Measurements from ENCODE around the gene MRPL17.
"Not testable (repeated sequence)": the region's sequence is repeated elsewhere in the genome, so short reads cannot be mapped to it uniquely, and the experiment has no call there.

Gene MRPL17

DNA sequence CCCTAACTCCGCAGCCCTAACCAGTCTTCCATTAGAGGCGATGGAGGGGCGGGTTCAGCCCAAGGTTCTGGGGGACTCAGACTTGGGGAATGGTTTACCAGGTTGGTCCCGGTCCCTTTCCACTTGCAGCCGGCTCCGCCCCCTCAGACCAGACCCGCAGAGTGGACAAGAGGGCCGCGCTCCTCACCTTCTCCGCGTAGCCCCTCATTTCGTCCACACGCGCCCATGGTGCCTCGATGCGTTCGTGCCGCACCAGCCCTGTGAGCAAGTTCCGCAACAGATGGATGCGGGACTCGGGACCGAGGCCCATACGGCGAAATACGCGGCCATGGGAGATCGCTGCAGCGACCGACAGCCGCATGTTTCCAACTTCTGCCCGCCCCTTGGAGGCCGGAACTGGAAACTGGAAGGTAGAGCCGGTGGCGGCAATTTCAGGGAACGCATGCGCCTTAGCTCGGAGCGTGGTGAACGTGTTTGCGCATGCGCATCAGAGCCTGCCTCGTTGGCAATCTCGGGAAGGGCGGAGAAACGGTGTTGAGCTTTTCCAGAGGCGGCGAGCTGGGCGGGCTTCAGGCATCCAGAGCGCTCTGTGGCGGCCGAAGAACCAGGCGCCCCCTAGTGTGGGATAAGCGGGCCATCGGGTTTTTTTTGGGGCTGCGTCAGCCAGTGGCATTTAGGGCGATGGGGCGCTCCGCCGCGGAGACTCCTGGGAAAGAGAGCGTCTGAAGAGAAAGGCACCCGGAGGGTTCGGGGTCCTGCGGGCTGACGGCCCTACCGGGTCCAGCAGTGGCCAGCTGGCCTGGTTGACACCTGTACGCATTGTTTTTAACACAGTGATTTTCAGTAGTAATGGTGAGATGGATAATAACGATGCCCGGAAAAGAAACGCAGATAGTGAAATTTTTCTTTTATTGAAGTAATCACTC lies at the start of gene MRPL17:
MRPL17 (minus strand) TSS at position 405 of the 926 bp plus-strand sequence; CDS start at position 361, 44 bp downstream.
- Mint-ChIP-seq H3K4me1 (peaks cover 46% of the 10 kb centered on the region), H3K4me3 (peak within 1 kb of the TSS; percentile 99), H3K27ac (peak within 1 kb of the TSS; percentile 99), H3K9me3 (no peaks in the 10 kb centered on the region), H3K36me3 (peaks cover 57% of the 10 kb centered on the region)
- peak; percentile 97 for ATAC-seq
- peak; percentile 98 to 100 for DNase-seq (ENCODE audit: low spot score in 2 of 2)

DNA sequence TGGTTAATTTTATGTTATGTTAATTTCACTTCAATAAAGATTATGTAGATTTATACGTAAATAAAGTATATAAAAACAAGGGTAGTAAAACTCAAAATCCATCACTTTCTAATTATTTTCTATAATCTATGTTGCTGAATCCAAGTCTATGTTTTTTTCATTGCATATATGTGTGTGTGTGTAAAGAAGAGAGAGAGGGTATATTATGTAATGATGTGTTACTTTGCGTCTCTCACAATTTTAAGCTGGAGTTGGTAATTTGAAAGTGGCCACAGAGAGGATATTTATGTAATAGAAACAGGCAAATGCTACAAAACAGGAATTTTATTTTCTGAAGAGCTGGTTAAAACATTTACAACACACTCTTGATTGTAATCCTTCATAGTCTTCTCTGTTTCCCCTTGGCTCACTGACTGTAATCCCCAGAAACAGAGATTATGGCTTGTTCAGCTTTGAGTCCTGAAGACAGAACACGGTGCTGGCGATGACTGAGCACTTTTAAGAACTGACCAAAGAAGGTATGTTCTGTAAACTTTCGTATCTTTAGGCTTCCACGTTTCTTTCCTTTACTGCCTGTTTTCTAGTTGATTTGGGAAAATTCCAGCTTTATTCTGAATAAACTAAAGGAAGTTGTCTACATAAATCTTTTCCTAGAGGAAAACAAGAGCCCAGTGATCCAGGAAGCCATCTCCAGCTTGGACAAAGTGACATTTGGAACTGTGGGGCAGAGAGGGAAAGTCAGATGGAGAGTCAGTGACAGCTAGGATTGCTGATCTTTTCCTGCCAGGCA lies 45.0 kb upstream of the MRPL17 start:
- Mint-ChIP-seq H3K27ac (peak overlapping the region; percentile 82), H3K9me3 (peaks cover 8% of the 10 kb centered on the region), H3K4me1 (peaks cover 54% of the 10 kb centered on the region), H3K36me3 (peaks cover 61% of the 10 kb centered on the region), H3K4me3 (no peak overlapping the region)
- DNase-seq (ENCODE audit: low spot score in 2 of 2) (no peak), ATAC-seq (no peak)

DNA sequence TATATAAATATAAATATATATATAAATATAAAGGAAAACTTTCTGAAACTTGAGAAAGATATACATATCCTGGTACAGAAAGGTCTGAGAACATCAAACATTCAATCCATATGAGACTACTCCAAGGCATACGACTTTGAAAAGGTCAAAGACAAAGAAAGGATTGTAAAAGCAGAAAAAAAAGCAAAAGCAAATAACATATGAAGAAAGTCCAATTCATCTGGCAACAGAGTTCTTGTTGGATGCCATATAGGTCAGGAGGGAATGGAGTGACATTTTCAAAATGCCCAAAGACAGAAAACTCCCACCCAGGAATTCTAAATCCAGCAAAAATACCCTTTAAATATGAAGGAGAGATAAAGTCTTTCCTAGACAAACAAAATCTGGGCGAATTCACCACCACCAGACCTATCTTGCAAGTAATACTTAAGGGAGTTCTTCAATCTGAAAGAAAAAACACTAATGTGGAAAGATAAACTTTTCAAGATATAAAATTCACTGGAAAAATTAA lies 42.3 kb upstream of the MRPL17 start:
- no peak overlapping the region for H3K4me3 Mint-ChIP-seq
- peaks cover 12% of the 10 kb centered on the region for H3K9me3 Mint-ChIP-seq
- H3K36me3 Mint-ChIP-seq, result peaks cover 69% of the 10 kb centered on the region
- ATAC-seq, result no peak
- DNase-seq (ENCODE audit: low spot score in 2 of 2), result no peak
- peaks cover 79% of the 10 kb centered on the region for H3K4me1 Mint-ChIP-seq
- H3K27ac Mint-ChIP-seq, result no peak overlapping the region

- Mint-ChIP-seq H3K4me3 (no peak overlapping the region), H3K36me3 (peaks cover 72% of the 10 kb centered on the region), H3K4me1 (peaks cover 85% of the 10 kb centered on the region), H3K27ac (peak overlapping the region; percentile 55), H3K9me3 (peaks cover 12% of the 10 kb centered on the region)
- no peak for DNase-seq (ENCODE audit: low spot score in 2 of 2)
- no peak for ATAC-seq
These were observed 40.9 kb upstream of the MRPL17 start for GRCh38 chr11:6724013-6724412.

DNA sequence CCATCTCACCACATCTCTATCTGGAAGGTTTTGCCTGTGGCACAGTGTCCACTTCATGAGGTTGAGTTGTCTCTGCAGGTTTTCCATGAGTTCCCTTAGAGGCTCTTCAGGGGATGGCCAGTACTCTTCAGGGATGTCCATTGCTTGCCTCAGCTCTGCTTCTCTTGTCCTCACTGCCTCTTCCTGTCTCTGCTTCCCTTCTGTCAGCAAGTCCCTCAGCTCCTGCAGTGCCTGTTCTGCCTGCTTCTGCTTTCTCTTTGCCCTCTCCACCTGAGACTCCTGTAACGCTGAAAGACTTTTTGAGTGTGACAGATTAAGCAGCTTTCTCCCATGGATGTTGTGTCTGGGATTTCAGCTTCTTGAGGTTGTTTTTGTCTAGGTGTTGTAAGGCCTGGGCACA lies 38.2 kb upstream of the MRPL17 start:
- Mint-ChIP-seq H3K4me3 (no peak overlapping the region), H3K9me3 (peaks cover 12% of the 10 kb centered on the region), H3K36me3 (peaks cover 59% of the 10 kb centered on the region), H3K27ac (peak overlapping the region; percentile 86), H3K4me1 (peaks cover 66% of the 10 kb centered on the region)
- DNase-seq (ENCODE audit: low spot score in 2 of 2), result no peak
- ATAC-seq, result no peak

DNA sequence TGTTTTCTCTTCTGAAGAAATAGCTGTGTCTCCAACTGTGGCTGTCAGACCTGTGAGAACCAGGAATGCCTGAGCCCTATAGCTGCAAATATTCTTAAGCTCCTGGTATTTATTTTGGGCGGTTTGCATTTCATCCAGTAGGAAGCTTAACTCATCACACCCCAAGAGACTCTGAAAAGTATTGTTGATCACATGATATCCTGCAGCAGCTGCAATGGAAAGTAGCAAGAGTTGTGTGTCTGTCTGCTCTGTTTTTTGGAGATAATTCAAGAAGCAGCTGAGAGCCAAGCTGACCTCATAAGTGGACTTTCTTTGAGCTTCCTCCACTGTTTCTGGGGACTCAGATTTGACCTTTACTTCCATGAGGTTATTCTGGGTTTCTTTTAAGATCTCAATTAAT lies 36.4 kb upstream of the MRPL17 start:
- Mint-ChIP-seq H3K36me3 (peaks cover 62% of the 10 kb centered on the region), H3K9me3 (peaks cover 9% of the 10 kb centered on the region), H3K27ac (peak overlapping the region; percentile 56), H3K4me3 (no peak overlapping the region), H3K4me1 (peaks cover 54% of the 10 kb centered on the region)
- ATAC-seq (no peak), DNase-seq (ENCODE audit: low spot score in 2 of 2) (no peak)

DNA sequence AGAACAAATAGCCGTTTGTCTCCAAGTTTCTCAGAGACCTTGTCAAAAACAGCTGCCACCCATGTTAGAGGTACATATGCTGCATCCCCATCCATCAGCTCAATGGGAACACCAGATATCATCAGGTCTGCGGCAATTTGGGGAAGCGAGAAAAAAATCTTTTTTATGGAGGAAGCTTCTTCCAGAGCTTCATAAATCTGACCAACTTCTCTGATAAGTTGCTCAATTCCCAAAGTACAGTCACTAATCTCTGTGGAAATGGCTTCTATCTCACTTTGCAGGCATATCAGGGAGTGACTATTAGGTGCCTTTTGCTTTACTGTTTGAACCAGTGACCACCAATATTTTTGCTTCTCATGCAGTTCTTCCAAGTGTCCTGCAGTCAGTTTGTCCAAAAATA lies 34.3 kb upstream of the MRPL17 start:
- peaks cover 34% of the 10 kb centered on the region for H3K4me1 Mint-ChIP-seq

GRCh38 chr11:6711552-6711951 lies 28.4 kb upstream of the MRPL17 start:
- H3K9me3 Mint-ChIP-seq, H3K4me3 Mint-ChIP-seq, ATAC-seq: not testable (repeated sequence)
- DNase-seq (ENCODE audit: low spot score in 2 of 2), result peak; percentile 16 to 65
- Mint-ChIP-seq H3K4me1 (peaks cover 26% of the 10 kb centered on the region), H3K27ac (peak overlapping the region; percentile 27), H3K36me3 (peaks cover 26% of the 10 kb centered on the region)

More for the DNA sequence above, 34.3 kb upstream of the MRPL17 start:
- Mint-ChIP-seq H3K27ac (no peak overlapping the region), H3K9me3 (peaks cover 3% of the 10 kb centered on the region), H3K4me3 (no peak overlapping the region), H3K36me3 (peaks cover 51% of the 10 kb centered on the region)
- ATAC-seq, result no peak
- no peak for DNase-seq (ENCODE audit: low spot score in 2 of 2)

GRCh38 chr11:6708876-6709275 lies 25.7 kb upstream of the MRPL17 start:
- Mint-ChIP-seq H3K27ac (peak overlapping the region; percentile 33), H3K9me3 (no peaks in the 10 kb centered on the region), H3K4me3 (no peak overlapping the region), H3K36me3 (peaks cover 16% of the 10 kb centered on the region), H3K4me1 (peaks cover 35% of the 10 kb centered on the region)
- DNase-seq (ENCODE audit: low spot score in 2 of 2), result no peak
- no peak for ATAC-seq

- no peak overlapping the region for H3K27ac Mint-ChIP-seq
- DNase-seq (ENCODE audit: low spot score in 2 of 2) (no peak), ATAC-seq (peak; percentile 61)
- H3K36me3 Mint-ChIP-seq, result peaks cover 7% of the 10 kb centered on the region
- H3K9me3 Mint-ChIP-seq, result no peaks in the 10 kb centered on the region
- no peak overlapping the region for H3K4me3 Mint-ChIP-seq
- peaks cover 26% of the 10 kb centered on the region for H3K4me1 Mint-ChIP-seq
These were observed 22.9 kb upstream of the MRPL17 start for GRCh38 chr11:6705905-6706535.

GRCh38 chr11:6703247-6704063 lies 20.3 kb upstream of the MRPL17 start:
- no peak for ATAC-seq
- H3K36me3 Mint-ChIP-seq, result peaks cover 7% of the 10 kb centered on the region
- H3K4me1 Mint-ChIP-seq, result peaks cover 13% of the 10 kb centered on the region
- H3K27ac Mint-ChIP-seq, result no peak overlapping the region
- H3K4me3 Mint-ChIP-seq, result no peak overlapping the region
- no peak for DNase-seq (ENCODE audit: low spot score in 2 of 2)
- H3K9me3 Mint-ChIP-seq, result no peaks in the 10 kb centered on the region

GRCh38 chr11:6701955-6702354 lies 18.8 kb upstream of the MRPL17 start:
- H3K4me1 Mint-ChIP-seq, result peaks cover 13% of the 10 kb centered on the region
- not testable (repeated sequence) for H3K9me3 Mint-ChIP-seq; DNase-seq (ENCODE audit: low spot score in 2 of 2); H3K36me3 Mint-ChIP-seq; H3K27ac Mint-ChIP-seq; ATAC-seq; H3K4me3 Mint-ChIP-seq

DNA sequence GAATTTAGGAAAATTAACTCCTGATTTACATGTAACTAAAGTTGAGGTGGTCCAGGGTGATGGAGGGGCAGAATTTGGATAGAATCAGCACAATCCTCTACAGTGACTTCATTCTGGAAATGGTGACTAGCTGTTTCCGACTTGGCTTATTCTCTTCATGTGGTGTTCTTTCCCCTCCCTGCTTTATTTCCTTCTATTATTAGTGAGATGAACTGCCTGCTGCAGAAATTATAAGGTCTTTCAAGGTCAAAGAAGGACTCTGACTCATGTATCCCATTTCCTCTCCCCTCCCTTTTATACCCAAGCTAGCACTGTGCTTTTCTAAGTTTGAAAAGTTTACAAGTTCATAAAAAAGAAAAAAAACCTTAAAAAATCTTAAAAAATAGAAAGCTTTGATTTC lies 12.2 kb upstream of the MRPL17 start:
- H3K36me3 Mint-ChIP-seq, result no peaks in the 10 kb centered on the region
- DNase-seq (ENCODE audit: low spot score in 2 of 2) (peak in 1 of 2 donors; percentile 38), ATAC-seq (peak; percentile 51)
- H3K9me3 Mint-ChIP-seq, result no peaks in the 10 kb centered on the region
- peaks cover 34% of the 10 kb centered on the region for H3K4me1 Mint-ChIP-seq
- no peak overlapping the region for H3K4me3 Mint-ChIP-seq
- H3K27ac Mint-ChIP-seq, result peak overlapping the region; percentile 76

- ATAC-seq (no peak), DNase-seq (ENCODE audit: low spot score in 2 of 2) (no peak)
- H3K4me3 Mint-ChIP-seq, result peak overlapping the region; percentile 15
- peaks cover 34% of the 10 kb centered on the region for H3K4me1 Mint-ChIP-seq
- no peaks in the 10 kb centered on the region for H3K36me3 Mint-ChIP-seq
- no peaks in the 10 kb centered on the region for H3K9me3 Mint-ChIP-seq
- H3K27ac Mint-ChIP-seq, result peak overlapping the region; percentile 70
These were observed 11.0 kb upstream of the MRPL17 start for GRCh38 chr11:6694229-6694535.

Data from stimulated activated effector memory CD8-positive, alpha-beta T cell treated with anti-CD3 and anti-CD28 coated beads, Interleukin-12 subunit alpha, Interleukin-12 subunit beta, amount 100 ng/mL, for 72 hours (primary cell).